Stimulated activated CD4-positive, alpha-beta T cell treated with anti-CD3 and anti-CD28 coated beads, Interleukin-4, amount 100 ng/mL, for 48 hours (primary cell): ENCODE measurements around the gene IL1B.
"Not testable (repeated sequence)": the region's sequence is repeated elsewhere in the genome, so short reads cannot be mapped to it uniquely, and the experiment has no call there.

Experiments used
- DNase-seq, 2 donors: peaks; one replicate each; pipeline ENCODE4 v3.0.0-alpha.2; 2020; ENCODE audit warnings: low read depth in 2 of 2

The IL1B gene

DNA sequence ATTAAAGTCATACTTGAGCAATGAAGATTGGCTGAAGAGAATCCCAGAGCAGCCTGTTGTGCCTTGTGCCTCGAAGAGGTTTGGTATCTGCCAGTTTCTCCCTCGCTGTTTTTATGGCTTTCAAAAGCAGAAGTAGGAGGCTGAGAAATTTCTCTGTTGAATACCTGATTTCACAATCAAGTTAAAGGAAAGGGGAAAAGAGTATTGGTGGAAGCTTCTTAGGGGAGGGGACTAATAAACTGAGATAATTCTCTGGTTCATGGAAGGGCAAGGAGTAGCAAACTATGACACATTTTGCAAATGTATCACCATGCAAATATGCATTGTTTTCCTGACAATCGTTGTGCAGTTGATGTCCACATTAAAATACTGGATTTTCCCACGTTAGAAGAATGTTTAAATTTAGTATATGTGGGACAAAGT is at the start of gene IL1B:
Gene IL1B, minus strand, starts transcription at position 85 of the 423 bp plus-strand sequence. CDS start 550 bp downstream, outside the sequence.
- no peak for DNase-seq

DNA sequence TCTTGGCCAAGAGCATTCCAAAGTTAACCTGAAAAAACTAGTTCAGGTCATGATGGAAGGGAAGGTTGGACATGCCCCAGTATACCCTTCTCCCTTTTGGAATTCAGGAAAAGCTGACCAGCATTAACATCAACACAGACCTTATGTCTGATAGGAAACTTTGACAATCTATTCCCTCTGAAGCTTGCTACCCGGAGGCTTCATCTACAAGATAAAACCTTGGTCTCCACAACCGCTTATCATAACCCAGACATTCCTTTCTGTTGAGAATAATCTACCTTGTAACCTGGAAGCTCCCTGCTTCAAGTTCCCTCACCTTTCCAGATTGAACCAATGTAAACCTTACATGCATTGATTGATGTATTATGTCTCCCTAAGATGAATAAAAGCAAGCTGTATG is 49.7 kb upstream of the IL1B start:
- no peak for DNase-seq

DNA sequence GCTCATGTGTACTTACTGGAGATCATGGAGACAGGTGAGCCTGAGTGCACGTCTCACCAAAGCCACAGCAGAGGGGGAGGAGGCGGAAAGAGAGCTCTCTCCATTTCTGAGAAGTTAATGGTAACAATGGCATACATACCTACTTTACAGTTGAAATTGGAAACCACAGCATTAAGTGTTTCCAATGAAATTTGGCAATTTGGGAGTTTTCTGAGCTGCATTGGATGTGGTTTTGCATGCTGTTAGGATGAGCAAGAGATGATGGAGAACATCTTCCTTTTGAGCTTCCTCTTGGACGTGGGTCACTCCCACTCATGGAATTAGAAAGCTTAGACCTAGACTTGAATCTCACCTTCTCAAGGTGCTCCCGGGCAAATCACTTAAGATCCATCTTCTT is 48.9 kb upstream of the IL1B start:
- no peak for DNase-seq

DNA sequence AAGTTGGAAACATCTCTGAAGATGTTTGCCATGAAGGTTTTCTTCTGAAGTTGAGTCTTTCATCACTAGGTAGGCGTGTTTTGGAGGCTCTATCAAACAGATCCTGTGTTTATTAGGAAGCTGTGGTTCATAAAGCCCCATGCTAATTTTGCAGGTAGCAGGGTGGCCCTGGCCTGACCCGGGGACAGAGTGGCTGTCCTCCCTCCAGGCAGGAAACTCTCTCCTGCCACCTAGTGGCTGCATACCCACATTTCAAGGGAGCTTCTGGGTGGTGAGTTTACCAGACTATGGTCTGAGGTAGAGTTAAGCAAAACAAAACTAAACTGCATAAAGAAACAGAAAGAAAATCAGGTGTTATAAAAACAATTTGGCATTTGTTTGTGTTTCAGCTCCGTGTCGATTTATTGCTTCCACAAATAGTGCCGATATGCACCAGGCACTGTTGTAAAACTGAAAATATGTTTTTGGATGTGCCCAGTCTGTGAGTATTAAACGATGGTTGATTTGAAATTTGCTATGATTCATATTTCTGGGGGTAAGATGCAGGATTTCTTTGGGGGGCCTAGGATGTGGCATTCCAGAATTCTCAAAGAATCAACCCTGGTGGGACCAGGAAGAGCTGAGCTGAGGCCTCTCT is 48.4 kb upstream of the IL1B start:
- DNase-seq: peak; percentile 66 to 71

DNA sequence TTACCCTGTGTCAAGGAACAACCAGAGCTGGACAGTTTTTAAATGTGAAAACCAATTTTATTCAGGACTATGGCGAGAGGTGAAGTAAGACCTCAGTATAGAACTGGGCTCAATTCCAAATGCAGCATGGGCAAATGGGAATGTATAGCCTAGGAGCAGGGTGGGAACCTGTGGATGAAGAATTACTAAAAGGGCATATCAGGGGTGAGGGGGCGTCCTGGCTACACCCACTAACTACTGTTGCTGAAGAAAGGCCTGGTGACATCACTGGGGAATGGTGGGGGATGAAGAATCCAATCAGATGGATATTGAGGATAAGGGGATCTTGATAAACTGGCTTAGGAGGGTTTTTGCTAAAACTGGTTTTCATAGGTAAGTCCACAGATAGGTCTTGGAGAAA is 47.1 kb upstream of the IL1B start:
- no peak for DNase-seq

DNA sequence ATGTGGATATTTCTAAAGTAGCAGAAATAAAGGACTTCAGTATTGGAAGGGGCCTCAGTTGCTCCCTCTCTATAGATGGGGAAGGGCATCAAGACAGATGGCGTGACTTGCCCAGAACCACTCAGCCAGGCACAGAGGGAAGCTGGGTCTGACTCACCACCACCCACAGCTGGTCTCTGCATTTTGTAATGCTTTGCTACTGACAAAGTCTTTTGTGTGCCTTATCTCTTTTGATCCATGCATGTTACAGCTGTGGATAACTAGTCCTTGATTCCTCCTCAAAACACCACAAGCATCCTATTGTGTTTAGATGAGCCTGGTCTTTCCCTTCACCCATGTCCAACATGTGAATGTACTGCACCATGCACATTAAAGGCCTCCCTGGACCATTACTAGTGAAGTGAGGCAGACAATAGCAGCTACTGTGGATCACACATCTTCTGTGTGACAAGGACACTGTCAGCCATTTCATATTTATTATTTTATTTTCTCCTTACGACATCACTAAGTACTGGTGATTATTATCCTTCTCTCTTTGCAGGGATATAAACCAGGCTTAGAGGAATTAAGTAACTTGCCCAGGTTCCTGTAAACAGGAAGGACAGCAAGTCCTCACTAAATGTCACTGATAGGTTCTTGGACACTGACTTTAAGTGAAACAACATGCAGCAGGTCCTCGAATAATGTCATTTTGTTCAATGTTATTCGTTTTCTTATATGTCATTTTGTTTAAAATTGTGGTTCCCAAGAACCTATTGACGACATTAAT is 44.8 kb upstream of the IL1B start:
- peak in 1 of 2 donors; percentile 37 for DNase-seq

DNA sequence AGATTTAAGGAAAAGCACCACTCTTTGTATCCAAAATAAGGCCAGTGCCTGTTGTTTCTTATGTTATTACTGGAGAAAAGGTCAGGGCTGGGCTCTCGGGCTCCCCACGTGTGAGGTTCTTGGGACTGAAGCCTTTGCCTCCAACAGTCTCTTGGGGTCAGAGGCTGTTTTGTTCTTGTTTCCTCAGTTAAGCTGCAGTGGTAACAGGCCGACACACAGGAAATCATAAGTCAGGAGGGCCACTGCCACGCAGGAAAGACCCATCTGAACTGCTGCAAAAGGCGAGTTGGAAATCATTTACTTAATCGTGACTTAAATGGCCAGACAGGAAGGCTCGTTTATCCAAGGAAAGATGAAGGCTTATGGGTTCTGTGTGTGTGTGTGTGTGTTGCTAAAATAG is 44.1 kb upstream of the IL1B start:
- no peak for DNase-seq

DNA sequence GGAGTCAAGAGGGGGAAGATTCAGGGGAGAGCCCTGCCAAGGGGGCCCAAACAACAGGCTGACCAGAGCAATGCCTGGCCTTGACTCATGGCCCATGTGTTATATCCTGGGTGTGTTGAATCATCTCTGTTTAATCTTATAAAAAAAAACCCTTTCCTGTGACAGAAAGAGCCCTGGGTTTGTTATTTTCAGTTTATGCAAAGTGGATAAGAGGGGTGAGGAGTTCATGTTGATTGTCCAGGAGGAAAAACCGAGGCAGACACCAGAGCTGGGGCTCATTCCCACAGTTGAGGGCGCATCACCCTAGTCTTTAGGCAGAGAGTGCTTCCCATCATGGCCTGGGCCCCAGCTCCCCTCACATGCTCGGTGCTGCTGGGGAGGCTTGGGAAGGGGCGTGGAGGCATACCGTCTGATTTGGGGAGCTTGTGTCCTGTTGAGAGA is 43.5 kb upstream of the IL1B start:
- no peak for DNase-seq

DNA sequence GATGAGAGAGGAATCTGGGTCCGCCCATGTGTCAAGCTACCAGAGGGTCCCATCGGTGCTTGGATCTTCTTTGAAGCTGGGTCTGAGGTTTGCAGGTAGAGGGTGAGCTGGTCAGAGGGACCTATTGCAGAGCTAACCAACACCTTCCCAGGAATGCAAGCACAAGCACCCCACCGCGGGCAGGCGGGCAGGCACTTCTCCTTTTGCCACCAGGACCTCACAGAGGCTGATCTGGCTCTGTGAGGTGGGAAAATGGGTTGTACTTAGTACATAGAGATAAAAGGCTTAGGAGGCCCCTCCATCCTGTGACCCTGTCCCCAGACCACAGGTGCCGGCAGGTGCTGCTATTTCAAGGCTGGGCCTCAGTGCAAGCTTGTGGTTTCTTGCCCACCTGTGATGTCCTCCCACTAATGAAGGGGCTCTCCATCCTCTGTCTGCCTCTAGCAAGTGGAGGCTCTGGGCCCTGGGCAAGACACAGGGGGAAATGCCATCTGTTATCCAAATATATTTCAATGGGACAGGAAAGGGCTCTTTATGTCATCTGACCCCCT is 43.0 kb upstream of the IL1B start:
- no peak for DNase-seq

DNA sequence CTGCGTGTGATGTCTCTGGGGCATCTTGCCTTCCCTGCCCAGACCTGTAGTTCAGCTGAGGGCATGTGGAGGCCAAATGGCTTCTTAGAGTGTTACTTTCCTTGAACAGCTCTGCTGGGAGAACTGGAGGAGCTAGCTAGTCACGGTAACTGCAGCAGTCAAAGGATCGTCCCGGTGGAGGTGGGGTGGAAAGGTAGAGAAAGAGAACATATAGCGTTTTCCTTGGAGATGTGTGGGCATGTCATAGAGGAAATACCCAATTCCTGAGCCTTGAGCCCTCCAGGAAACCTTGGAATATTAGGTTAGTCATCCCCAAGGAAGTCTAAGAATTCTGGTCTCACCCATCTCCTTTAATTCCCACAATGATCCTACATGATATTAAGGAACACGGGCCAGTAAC is 40.8 kb upstream of the IL1B start:
- DNase-seq: no peak

DNA sequence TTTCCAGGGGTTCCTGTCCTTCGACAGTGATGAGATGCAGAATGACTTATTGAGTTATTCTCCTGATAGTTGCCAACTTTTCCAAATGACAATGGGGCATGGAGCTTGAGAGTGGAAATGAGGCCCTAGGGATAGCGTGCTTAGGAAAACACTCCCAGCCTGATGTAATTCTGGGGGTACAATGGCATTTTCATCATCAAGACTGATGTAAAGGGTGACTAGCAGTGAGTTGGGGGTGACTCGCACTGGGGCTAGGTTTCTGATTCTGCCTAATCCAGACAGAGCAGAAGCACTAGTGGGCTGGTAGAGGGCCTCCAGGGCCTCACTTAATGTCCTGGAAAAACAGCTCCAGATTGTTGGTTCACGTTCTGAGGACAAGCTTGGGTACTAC is 40.4 kb upstream of the IL1B start:
- DNase-seq: no peak

DNA sequence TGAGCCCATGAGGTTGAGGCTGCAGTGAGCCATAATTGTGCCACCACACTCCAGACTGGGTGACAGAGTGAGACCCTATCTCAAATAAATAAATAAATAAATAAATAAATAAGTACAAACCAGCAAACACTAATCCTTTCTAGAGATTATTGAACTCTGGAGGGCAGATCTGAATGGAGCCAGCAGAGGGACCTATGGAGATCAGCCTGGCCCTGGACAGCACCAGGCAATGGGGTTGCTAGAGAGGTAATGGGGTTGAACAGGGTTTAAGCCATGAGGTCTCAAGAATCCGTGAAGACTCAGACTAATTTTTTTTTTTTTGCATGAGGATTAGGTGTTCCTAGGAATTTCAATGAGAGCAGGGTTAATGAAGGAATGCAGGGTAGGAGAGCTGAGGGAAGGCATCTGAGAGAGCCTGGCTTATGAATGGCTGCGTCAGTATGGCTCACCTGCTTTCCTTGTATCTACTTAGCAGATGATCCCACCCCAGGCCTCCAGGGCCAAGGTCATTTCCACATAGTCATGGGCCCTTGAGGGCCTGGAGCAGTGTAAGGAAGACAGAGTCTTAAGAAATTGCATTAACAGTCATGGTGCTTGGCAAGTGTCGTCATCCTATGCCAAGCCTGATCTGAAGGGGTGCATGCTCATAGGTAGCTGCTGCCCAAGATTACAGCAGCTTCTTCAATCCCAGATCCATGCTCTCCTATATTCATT is 39.8 kb upstream of the IL1B start:
- no peak for DNase-seq

DNA sequence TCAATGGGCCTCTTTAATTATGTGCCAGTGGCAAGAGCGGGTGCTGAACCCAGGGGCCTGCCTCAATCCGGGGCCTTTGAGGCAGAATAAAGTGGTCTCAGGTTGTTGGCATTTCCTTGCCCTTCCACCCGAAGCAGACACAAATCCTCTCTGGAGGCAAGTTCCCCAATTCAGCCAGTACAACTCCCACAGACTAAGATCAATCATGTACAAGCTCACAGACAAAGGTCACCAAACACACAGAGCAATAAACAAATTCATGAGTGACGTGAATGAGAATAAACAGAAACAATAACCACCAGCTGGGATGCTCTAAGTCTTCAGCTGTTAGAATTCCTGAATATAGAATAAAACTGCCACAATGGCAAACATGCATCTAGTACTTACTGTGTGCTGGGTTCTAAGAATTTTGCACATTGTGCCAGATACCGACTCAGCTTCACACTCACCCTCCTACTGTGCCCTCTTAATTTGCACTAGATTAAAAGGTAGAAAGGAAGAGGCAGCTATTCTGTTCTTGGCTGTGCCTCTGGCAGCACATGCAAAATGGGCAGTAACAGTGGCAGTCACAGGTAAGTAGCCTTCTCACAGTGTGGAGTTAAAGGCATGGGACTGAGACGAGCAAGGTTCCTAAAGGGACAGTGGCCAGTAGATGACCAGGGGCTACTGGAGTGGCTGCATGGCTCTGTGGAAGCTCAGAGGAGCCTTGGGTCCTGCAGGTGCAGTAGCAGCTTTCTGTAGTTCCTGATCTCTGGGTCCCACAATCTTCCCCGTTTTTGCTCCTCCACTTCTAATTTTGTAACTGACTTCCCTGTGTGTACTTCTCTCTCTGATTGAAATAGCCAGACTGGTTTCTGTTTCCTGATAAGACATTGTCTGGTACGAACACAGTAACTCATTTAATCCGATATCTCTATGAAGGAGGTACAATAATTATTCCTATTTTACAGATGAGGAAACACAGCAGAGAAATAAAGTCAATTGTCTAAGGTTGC is 34.6 kb upstream of the IL1B start:
- DNase-seq: no peak

DNA sequence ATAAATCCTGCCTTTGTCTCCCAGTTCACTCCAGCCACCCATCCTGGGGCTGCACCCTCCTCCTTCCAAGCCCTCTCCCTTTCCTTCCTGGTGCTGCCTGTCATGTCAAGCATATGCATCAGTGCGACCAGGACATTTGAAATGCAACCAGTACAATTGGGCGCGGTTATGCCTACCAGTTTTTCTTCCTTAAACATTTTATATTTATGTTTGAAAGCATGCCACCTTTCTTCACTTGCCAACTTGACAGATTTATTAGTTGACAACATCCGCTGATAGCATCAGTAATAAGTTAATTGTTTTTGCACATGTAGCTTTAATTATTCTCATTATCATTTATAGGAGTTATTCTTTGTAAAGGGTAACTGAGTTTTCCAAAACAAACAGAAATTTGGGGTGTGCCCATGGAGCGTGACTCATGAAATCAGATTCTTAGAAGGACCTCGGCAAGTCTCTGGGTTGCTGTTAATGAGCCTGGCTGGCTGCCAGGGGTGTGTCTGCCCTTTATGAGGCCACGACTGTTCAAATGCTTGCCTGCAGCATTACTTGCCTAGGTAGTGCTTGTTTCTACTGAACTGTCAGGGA is 32.8 kb upstream of the IL1B start:
- peak in 1 of 2 donors; percentile 23 for DNase-seq

DNA sequence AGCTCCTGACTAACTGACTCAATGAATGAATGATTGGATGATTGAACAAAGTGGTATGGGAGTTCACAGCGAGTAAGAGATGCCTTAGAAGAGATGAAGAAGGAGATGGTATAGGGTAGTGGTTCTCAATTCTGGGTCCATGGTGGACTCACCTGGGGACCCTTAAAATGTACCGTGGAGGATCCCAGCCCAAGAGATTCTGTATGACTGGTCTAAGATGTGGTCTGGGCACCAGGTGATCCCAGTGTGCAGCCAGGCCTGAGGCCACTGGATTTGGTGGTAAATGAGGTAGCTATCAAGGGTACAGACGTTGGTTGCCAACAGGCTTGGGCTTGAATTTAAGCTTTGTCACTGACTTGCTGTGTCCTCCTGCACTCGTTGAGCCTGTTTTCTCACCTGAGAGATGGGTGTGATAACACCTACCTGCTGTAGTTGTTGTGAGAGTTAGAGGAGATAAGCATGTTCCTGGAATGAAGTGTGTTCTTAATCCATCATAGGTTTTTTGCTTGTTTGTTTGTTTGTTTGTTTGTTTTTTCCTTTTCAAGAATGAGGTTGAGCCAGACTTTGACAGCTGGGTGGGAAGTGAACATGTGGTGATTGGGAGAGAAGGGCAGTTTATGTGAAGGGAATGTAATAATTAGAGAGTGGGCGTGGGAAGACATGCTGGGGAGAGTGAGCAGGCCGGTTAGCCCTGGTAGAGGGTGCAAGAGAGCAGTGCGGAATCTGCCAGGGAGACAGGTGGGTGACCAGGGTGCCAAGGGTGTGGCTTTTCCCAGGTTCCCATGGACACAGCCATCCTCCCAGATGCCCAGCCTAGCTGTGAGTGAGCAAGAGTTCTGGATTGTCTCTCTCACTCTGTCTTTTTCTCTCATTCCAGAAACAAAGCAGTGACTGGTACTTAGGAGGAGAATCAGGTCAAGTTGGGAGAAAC is 31.4 kb upstream of the IL1B start:
- no peak for DNase-seq

DNA sequence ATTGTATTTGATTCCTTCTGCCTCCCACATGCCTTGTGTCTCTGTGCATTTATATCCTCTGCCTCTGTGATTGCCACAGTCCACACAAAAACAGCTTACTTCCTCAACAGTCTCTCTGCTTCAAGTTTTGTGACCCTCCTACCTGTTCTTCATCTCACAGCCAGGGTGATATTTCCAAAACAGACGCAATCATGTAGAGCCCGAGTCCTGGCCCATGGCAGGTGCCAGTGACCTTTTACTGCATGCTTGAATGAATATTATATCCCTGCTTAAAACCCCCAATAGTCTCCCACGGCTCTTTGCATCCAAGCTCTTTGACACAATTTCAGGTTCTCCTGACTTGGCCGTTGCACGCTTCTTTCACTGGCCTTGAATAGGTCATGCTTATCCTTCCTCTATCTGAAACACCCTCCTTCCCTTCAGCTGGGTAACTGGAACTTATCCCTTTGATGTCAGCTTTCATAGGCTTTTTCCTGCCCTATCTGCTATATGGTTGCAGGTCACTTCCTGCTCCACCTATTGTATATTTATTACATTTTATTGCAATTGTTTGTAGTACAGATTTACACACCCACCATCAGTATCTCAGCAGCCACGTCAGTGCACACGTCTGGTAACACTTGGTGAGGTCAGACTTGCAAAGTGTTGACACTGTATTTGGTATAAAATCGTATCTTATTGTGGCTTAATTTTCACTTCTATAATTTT is 29.7 kb upstream of the IL1B start:
- DNase-seq: no peak

DNA sequence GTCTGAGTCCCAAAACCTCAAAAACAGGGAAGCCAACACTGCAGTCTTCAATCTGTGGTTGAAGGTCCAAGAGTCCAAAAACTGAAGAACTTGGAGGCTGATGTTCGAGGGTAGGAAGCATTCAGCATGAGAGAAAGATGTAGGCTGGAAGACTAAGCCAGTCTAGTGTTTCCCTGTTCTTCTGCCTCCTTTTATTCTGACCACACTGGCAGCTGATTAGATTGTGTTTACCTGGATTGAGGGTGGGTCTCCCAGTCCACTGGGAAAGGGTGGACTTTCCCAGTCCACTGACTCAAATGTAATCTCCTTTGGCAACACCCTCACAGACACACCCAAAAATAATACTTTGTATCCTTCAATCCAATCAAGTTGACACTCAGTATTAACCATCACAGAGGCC is 27.5 kb upstream of the IL1B start:
- DNase-seq: no peak

DNA sequence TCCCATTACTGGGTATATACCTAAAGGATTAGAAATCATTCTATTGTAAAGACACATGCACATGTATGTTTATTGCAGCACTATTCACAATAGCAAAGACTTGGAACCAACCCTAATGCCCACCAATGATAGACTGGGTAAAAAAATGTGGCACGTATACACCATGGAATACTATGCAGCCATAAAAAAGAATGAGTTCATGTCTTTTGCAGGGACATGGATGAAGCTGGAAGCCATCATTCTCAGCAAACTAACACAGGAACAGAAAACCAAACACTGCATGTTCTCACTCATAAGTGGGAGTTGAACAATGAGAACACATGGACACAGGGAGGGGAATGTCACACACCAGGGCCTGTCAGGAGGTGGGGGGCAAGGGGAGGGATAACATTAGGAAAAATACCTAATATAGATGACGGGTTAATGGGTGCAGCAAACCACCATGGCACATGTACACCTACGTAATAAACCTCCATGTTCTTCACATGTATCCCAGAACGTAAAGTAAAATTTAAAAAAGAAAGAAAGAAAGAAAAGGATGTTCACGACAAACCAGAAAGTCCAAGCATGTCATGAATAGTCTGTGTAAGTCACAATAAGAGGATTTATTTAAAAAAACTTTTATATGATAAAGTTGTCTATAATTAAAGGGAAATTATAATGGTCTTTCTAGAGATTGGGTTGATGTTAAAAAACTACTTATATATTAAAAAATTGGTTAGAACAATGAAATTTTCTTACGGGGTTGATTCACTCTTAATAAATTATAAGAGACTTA is 23.0 kb upstream of the IL1B start:
- not testable (repeated sequence) for DNase-seq
